CD4-positive, alpha-beta T cell (primary cell): ENCODE data around the gene CKAP2. TPM values are rescaled to one million over a fixed set of nuclear protein-coding genes. Genes with fewer than 3 reads are reported as not detected.
"Not testable (repeated sequence)": the region's sequence is repeated elsewhere in the genome, so short reads cannot be mapped to it uniquely, and the experiment has no call there.

ENCODE experiments used
- ATAC-seq: fragments of 200-7000 bp; cut with Tn5 transposase; one replicate; pipeline ENCODE4 v1.10.0; 2022; ENCODE audit warnings: mild to moderate bottlenecking; ENCODE audit not compliant: poor library complexity
- CTCF ChIA-PET: fragments of 350-600 bp; sonication (Branson Sonifier 250); formaldehyde crosslinking; loops from one replicate; lab custom pipeline; 2021; ENCODE audit warnings: antibody characterized with exemption, inconsistent platforms; lab: Charles Lee
- POLR2A ChIA-PET: fragments of 350-600 bp; sonication (Branson Sonifier 250); formaldehyde crosslinking; loops from one replicate; lab custom pipeline; 2021; ENCODE audit warnings: antibody characterized with exemption, inconsistent platforms; lab: Charles Lee
- DNase-seq, 14 experiments: peaks; one replicate each; pipeline ENCODE4 v3.0.0-alpha.2; 2013 to 2020; ENCODE audit warnings: mixed read lengths in 2 of 14
- H3K27ac ChIP-seq, 2 donors: one replicate each; pipeline versions ENCODE4 v1.5.1 to v1.7.0; 2013; ENCODE audit warnings: low read length in 2 of 2, low read depth in 1 of 2, mild to moderate bottlenecking in 1 of 2
- H3K27me3 ChIP-seq, 2 experiments: 1 replicate in 1 of 2; 2 replicates in 1 of 2; pipeline versions ENCODE4 v1.6.1 to v1.7.0; 2013; ENCODE audit warnings: low read length in 2 of 2, control low read depth in 1 of 2, mild to moderate bottlenecking in 1 of 2, moderate library complexity in 1 of 2; ENCODE audit not compliant: insufficient read depth in 2 of 2, control insufficient read depth in 1 of 2
- H3K36me3 ChIP-seq: one replicate; pipeline ENCODE4 v1.6.1; 2013; ENCODE audit warnings: low read length, control low read depth; ENCODE audit not compliant: insufficient read depth
- H3K4me1 ChIP-seq: one replicate; pipeline ENCODE4 v1.6.1; 2013; ENCODE audit warnings: low read length, control low read depth; ENCODE audit not compliant: insufficient read depth
- H3K4me3 ChIP-seq: one replicate; pipeline ENCODE4 v1.5.1; 2013; ENCODE audit warnings: mild to moderate bottlenecking, low read length, moderate library complexity
- H3K9me3 ChIP-seq, 2 experiments: 1 replicate in 1 of 2; 2 replicates in 1 of 2; pipeline versions ENCODE4 v1.6.1 to v1.7.0; 2013; ENCODE audit warnings: low read length in 2 of 2, mild to moderate bottlenecking in 2 of 2, control low read depth in 1 of 2, moderate library complexity in 1 of 2; ENCODE audit not compliant: control insufficient read depth in 1 of 2, insufficient read depth in 1 of 2
- H3K27ac Mint-ChIP-seq: one replicate; pipeline ENCODE4 v1.8.0; 2020; ENCODE audit warnings: mixed read lengths
- H3K27me3 Mint-ChIP-seq: one replicate; pipeline ENCODE4 v1.8.0; 2021; ENCODE audit warnings: mixed read lengths
- H3K36me3 Mint-ChIP-seq: one replicate; pipeline ENCODE4 v1.8.0; 2021; ENCODE audit warnings: low read depth, mixed read lengths
- H3K4me1 Mint-ChIP-seq: one replicate; pipeline ENCODE4 v1.8.0; 2021; ENCODE audit warnings: low read depth, mixed read lengths
- H3K4me3 Mint-ChIP-seq: one replicate; pipeline ENCODE4 v1.8.0; 2020; ENCODE audit warnings: mild to moderate bottlenecking, mixed read lengths
- H3K9me3 Mint-ChIP-seq: one replicate; pipeline ENCODE4 v1.8.0; 2020; ENCODE audit warnings: mixed read lengths
- intact Hi-C, 2 experiments: fragments of 100-400 bp; cut with DNase I in 1 of 2; cut with micrococcal nuclease in 1 of 2; formaldehyde crosslinking; loops; one replicate each; pipeline versions ENCODE4 v1.15.1 to v1.9.0; 2023 to 2025; cut with DNase I, micrococcal nuclease
- total RNA-seq, 174 experiments: library from RNA in 2 of 174; stranded (reverse) in 2 of 174; gene quantifications; one replicate each; pipeline ENCODE4 v1.2.3 and lab custom pipeline; 2021 to 2026
- TF ChIP-seq, protein P1 (sequence below): fragments of 200-600 bp; IDR thresholded peaks from one replicate; pipeline ENCODE4 v1.8.0; 2022; ENCODE audit warnings: antibody characterized with exemption, mild to moderate bottlenecking

CKAP2 gene
- total RNA-seq, 2 experiments from 2014 or later, result 68.1 to 70.2 TPM

- H3K36me3 ChIP-seq, H3K4me3 ChIP-seq, CTCF ChIA-PET, POLR2A ChIA-PET, intact Hi-C loops, DNase-seq, H3K27ac Mint-ChIP-seq, H3K9me3 Mint-ChIP-seq, ATAC-seq, H3K4me3 Mint-ChIP-seq, H3K27ac ChIP-seq: not testable (repeated sequence)
- H3K27me3 Mint-ChIP-seq, result peaks cover 19% of the 10 kb centered on the region
- peaks cover 15% of the 10 kb centered on the region for H3K36me3 Mint-ChIP-seq
- H3K4me1 Mint-ChIP-seq, result peaks cover 24% of the 10 kb centered on the region
- peaks cover 6 to 20% of the 10 kb centered on the region in 2 experiments for H3K27me3 ChIP-seq
- H3K4me1 ChIP-seq, result peaks cover 21% of the 10 kb centered on the region
- H3K9me3 ChIP-seq, result peaks cover 0 to 19% of the 10 kb centered on the region in 2 experiments
Measured at GRCh38 chr13:52408071-52408658, 47.1 kb upstream of the CKAP2 start.

GRCh38 chr13:52411629-52412028 lies 43.6 kb upstream of the CKAP2 start:
- ChIA-PET CTCF (no interaction called here), POLR2A (no interaction called here)
- Mint-ChIP-seq H3K4me3 (no peak overlapping the region), H3K27me3 (no peaks in the 10 kb centered on the region), H3K4me1 (peaks cover 1% of the 10 kb centered on the region), H3K9me3 (no peaks in the 10 kb centered on the region), H3K27ac (no peak overlapping the region), H3K36me3 (peaks cover 48% of the 10 kb centered on the region)
- H3K27ac ChIP-seq, result no peak overlapping the region
- intact Hi-C loops, result loop anchor here in 1 of 2 experiments (10.0 kb wide), 1 partner anchor 667 kb away; no protein-coding TSS in a partner anchor
- H3K36me3 ChIP-seq, result peaks cover 36% of the 10 kb centered on the region
- DNase-seq (no peak), ATAC-seq (no peak)
- no peaks in the 10 kb centered on the region for H3K4me1 ChIP-seq
- no peak overlapping the region for H3K4me3 ChIP-seq
- no peaks in the 10 kb centered on the region for H3K27me3 ChIP-seq
- H3K9me3 ChIP-seq, result peaks cover 0 to 13% of the 10 kb centered on the region in 2 experiments
- TF ChIP-seq, protein P1, sequence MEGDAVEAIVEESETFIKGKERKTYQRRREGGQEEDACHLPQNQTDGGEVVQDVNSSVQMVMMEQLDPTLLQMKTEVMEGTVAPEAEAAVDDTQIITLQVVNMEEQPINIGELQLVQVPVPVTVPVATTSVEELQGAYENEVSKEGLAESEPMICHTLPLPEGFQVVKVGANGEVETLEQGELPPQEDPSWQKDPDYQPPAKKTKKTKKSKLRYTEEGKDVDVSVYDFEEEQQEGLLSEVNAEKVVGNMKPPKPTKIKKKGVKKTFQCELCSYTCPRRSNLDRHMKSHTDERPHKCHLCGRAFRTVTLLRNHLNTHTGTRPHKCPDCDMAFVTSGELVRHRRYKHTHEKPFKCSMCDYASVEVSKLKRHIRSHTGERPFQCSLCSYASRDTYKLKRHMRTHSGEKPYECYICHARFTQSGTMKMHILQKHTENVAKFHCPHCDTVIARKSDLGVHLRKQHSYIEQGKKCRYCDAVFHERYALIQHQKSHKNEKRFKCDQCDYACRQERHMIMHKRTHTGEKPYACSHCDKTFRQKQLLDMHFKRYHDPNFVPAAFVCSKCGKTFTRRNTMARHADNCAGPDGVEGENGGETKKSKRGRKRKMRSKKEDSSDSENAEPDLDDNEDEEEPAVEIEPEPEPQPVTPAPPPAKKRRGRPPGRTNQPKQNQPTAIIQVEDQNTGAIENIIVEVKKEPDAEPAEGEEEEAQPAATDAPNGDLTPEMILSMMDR, result no peak

DNA sequence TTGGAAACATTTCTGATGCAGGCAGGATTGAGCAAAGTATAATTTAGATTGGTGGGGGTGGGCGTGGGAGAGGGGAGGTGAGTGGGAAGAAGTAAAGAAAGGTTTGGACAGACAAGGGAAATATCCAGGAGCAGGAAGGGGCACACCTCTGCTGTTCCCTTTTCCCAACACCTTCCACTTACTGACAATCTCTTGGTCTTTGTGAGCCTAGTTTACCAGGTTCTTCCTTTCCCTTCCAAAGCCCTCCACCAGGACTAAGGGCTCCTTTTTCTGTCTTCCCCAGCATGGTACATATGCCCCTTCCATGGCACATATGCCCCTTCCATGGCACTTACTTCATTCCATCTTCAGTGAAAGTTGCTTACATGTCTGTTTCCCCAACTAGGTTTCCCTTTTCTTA lies 43.1 kb upstream of the CKAP2 start:
- Mint-ChIP-seq H3K9me3 (no peaks in the 10 kb centered on the region), H3K36me3 (peaks cover 52% of the 10 kb centered on the region), H3K4me1 (no peaks in the 10 kb centered on the region), H3K27me3 (no peaks in the 10 kb centered on the region), H3K27ac (no peak overlapping the region), H3K4me3 (no peak overlapping the region)
- Histone ChIP-seq H3K36me3 (peaks cover 40% of the 10 kb centered on the region), H3K27ac (no peak overlapping the region), H3K27me3 (no peaks in the 10 kb centered on the region), H3K4me1 (no peaks in the 10 kb centered on the region), H3K9me3 (peaks cover 0 to 12% of the 10 kb centered on the region in 2 experiments), H3K4me3 (no peak overlapping the region)
- intact Hi-C loops, result loop anchor here in 1 of 2 experiments (10.0 kb wide), 1 partner anchor 667 kb away; no protein-coding TSS in a partner anchor
- ChIA-PET CTCF (no interaction called here), POLR2A (no interaction called here)
- TF ChIP-seq, protein P1, result no peak
- ATAC-seq (no peak), DNase-seq (no peak)

DNA sequence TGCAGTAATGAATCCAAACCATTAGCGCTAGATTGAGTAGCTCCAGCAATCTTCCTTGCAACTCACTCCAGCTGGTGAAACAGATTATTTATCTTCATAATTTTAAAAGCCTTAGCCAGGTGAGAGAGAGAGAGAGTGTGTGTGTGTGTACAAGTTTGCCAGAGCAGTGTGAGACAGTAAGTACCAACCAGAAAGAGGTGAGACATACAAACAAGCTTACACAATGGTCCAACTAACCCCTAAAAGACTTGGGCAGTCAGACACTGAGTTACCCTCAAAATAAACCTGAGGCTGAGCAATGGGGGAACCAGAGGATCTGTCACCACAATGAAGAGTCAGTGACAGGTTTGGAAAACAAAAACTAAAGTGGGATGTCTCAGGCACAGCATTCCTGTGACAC lies 41.2 kb upstream of the CKAP2 start:
- ChIA-PET POLR2A (no interaction called here), CTCF (no interaction called here)
- H3K4me1 Mint-ChIP-seq, result no peaks in the 10 kb centered on the region
- peaks cover 65% of the 10 kb centered on the region for H3K36me3 Mint-ChIP-seq
- H3K9me3 ChIP-seq, result no peaks in the 10 kb centered on the region
- H3K36me3 ChIP-seq, result peaks cover 46% of the 10 kb centered on the region
- no peak overlapping the region for H3K27ac ChIP-seq
- no peaks in the 10 kb centered on the region for H3K9me3 Mint-ChIP-seq
- H3K27me3 Mint-ChIP-seq, result no peaks in the 10 kb centered on the region
- TF ChIP-seq, protein P1, result no peak
- intact Hi-C loops, result loop anchor here in 1 of 2 experiments (10.0 kb wide), 1 partner anchor 669 kb away; no protein-coding TSS in a partner anchor
- H3K27ac Mint-ChIP-seq, result no peak overlapping the region
- ATAC-seq (no peak), DNase-seq (no peak)
- H3K4me1 ChIP-seq, result no peaks in the 10 kb centered on the region
- H3K27me3 ChIP-seq, result no peaks in the 10 kb centered on the region
- H3K4me3 ChIP-seq, result no peak overlapping the region
- H3K4me3 Mint-ChIP-seq, result no peak overlapping the region
